SW480 (cell line): Measurements from ENCODE around the gene XPC.
"Not testable (repeated sequence)": the region's sequence is repeated elsewhere in the genome, so short reads cannot be mapped to it uniquely, and the experiment has no call there.

Source experiments
- DNase-seq: peaks from one replicate; pipeline ENCODE4 v3.0.0-alpha.2; 2016; ENCODE audit warnings: low spot score

The XPC gene

GRCh38 chr3:14133188-14133800 is 45.1 kb downstream of the XPC start:
- DNase-seq: peak; percentile 81

- DNase-seq: no peak
Observed at GRCh38 chr3:14132689-14133088, 45.7 kb downstream of the XPC start.

GRCh38 chr3:14132120-14132519 is 46.3 kb downstream of the XPC start:
- DNase-seq: no peak

DNA sequence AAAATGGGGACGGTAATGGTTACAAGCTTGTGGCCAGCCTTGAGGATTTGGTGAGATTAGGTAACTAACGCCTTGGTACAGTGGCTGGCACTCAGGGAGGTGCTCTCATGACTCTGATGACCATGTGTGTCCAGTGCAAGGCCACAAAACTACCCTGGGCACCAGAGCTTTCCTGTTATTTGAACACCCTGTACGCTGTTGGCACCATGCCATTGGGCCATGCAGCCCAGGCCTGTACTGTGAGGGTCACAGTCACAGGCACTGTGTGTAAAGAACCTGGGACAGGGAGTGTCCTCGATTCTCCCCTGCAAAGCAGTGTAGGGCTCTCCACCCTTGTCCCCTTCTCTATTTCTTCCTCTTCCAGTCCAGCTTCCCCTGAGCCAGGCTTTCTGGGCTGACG is 47.3 kb downstream of the XPC start:
- no peak for DNase-seq

DNA sequence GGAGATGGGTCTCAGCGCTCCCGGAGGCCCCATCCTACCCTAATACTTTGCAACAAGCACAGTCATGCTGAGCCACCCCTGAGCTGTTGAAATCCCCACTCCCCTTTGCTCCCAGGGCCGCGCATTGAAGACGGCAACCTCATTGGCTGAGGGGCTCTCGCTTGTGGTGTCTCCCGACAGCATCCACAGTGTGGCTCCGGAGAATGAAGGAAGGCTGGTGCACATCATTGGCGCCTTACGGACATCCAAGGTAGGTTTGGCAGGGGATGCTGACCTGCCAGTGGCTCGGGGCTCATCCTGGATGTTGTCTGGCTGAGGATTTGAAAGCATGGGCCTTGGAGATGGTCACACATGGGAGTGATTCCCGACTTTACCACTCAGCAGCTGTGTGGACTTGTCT is 47.7 kb downstream of the XPC start:
- DNase-seq: no peak

DNA sequence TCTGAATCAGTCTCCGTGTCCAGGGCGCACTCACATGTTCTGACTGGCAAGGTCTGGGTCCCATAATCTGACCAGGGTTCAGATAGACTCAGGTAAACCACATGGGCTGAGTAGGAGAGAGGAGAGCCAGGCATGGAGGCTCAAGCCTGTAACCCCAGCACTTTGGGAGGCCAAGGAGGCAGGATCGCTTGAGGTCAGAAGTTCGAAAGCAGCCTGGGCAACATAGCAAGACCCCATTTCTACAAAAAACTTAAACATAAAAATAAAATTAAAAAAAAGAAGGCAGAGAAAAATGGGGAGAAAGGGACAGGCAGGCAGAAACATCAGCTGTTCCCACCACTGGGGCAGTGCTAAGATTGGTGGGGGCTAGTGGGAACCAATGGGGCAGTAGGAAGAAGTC is 48.2 kb downstream of the XPC start:
- no peak for DNase-seq

DNA sequence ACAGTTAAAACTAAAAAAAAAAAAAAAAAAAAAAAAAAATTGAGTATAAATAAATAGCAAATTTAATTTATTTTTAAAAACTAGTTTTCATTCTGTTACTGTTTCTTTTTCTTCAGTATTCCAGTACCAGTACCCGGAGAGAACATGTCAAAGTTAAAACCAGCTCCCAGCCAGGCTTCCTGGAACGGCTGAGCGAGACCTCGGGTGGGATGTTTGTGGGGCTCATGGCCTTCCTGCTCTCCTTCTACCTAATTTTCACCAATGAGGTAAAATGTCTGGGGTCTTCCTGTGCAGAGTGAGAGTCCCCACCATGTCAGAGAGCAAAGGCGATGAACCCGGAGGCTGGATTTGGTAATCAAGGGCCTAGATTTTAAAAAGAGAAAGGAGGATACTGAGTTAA is 49.1 kb downstream of the XPC start:
- DNase-seq: no peak

GRCh38 chr3:14128724-14129123 is 49.7 kb downstream of the XPC start:
- no peak for DNase-seq

DNA sequence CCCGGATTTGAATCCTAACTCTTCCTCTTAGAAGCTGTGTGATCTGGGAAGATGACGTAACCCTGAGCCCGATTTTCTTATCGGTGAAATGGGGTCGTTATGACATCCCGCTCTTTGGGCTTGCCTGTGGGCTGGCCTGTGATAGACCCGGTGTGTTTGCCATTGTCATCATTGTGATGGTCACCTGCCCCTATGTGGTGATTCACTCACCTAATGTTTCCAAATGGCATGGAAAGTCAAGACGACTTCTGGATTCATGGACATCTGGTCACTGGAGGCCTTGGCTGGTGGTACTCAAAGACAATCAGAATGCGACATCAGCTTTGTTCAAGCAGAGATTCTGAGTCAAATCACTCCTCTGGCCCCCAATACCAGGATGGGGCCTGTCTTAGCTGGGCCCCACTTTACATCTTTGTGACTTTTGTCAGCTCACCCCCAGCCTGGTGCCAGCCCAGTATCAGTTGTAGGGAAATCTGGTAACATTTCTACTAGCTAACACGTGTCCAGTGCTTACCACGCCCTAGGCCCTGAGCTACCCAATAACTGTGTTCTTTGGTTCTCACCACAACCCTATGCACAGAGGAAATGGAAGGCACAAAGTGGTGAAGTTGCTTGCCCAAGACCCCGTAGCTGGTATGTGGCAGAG is 50.8 kb downstream of the XPC start:
- no peak for DNase-seq

DNA sequence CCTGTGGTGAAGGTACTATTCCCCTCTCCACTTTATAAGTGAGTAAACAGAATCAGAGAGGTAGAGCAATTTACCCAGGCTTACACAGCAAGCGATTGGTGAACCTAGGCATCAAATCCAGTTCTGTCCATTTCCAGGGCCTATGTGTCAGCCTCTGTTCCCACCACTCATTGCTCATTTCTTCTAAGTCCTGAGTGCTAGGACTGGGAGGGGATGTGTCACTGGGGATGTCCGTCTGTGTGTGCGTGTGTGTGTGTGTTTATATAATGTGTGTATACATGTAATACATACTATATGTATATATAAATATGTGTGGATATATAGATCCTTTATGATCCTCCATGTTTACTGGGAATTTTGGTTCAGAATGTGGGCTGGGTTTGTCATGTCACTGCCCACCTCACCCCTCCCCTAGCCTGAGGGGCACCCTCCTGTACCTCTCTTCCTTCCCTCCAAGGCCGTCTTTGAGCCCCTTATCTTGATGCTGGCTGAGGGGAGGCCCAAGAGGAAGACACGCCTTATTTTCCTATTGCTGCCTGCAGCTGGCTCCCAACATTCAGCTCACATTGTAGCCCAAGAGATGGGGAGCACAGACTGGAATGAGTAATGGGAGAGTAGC is 51.4 kb downstream of the XPC start:
- no peak for DNase-seq

GRCh38 chr3:14126017-14126886 is 52.1 kb downstream of the XPC start:
- DNase-seq: no peak

- DNase-seq: peak; percentile 88
Observed at GRCh38 chr3:14125193-14126016, 53.0 kb downstream of the XPC start.

- peak; percentile 98 for DNase-seq
Observed at GRCh38 chr3:14124615-14125192, 53.7 kb downstream of the XPC start, which contains the start of the genes CHCHD4 and TMEM43. Gene CHCHD4 (minus strand): TSS chr3:14124870. CDS start chr3:14124676, 194 bp downstream. Gene TMEM43 (plus strand): TSS chr3:14125052. CDS start chr3:14125194, 142 bp downstream.

DNA sequence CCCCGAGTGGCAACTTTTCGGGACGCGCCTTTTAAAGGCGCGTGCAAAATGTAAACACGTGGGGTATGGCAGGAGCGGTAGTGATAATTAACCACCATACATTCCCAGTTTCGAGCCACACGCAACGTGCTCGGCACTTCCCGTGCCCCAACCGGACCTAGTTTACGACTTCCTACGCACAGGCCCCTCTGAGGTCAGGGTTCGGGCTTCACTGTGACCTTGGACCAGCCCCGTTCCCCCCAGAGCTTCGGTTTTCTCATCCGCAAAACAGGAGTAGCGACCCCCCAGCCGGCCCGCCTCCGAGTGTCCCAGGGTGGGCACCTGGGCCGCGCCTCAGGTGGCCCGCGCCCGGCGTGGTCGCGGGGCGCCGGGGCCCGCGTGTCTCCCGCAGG is 54.2 kb downstream of the XPC start:
- DNase-seq: peak; percentile 77

- no peak for DNase-seq
Observed at GRCh38 chr3:14123308-14124222, 54.8 kb downstream of the XPC start.

- no peak for DNase-seq
Observed at GRCh38 chr3:14122301-14122700, 56.1 kb downstream of the XPC start.

- DNase-seq: no peak
Observed at GRCh38 chr3:14121859-14122258, 56.5 kb downstream of the XPC start.

GRCh38 chr3:14120921-14121448 is 57.4 kb downstream of the XPC start:
- DNase-seq: not testable (repeated sequence)

- DNase-seq: no peak
Observed at GRCh38 chr3:14120111-14120920, 58.1 kb downstream of the XPC start.
